Measurements from ENCODE around the gene AHCYL1.
"Not testable (repeated sequence)": the region's sequence is repeated elsewhere in the genome, so short reads cannot be mapped to it uniquely, and the experiment has no call there.

AHCYL1 gene

DNA sequence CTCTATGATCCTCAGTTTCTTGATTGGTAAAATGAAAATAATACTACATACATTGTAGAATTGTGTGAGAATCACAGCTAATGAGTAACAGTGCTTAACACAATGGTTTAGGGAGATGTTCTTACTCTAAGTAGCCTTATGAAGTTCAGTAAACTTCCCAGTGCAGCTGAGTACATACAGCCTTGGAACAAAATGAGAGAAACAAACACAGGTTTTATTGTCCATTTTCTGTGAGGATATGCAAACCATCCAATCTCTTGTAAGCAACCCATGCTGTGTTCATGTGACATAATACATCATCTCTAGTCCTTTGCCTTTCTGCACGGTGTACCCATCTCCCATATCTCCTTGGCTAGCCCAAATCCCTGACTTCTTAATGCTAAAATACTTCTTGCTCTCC, 35.2 kb downstream of the AHCYL1 start:
- H3K79me1 ChIP-seq (ENCODE audit: low read depth, low read length) = no peaks in the 10 kb centered on the region
- H3K23ac ChIP-seq (ENCODE audit: low read depth, low read length, poor library complexity) = no peak overlapping the region
- H3K4me1 ChIP-seq (ENCODE audit: control insufficient read depth in 2 of 2, insufficient read depth in 1 of 2, low read depth in 1 of 2, low read length in 2 of 2) = no peaks in the 10 kb centered on the region
- H4K91ac ChIP-seq (ENCODE audit: low read depth, low read length, poor library complexity) = no peak overlapping the region
- no peak overlapping the region for H3K9ac ChIP-seq (ENCODE audit: low read depth, low read length, poor library complexity)
- no peak overlapping the region for H2BK120ac ChIP-seq (ENCODE audit: low read depth, low read length)
- no peak overlapping the region for H3K4me3 ChIP-seq (ENCODE audit: low read length in 2 of 2)
- no peak overlapping the region for H2AFZ ChIP-seq (ENCODE audit: low read length)
- no peak overlapping the region for H4K8ac ChIP-seq (ENCODE audit: low read depth, low read length)
- H3K14ac ChIP-seq (ENCODE audit: low read length) = no peak overlapping the region
- no peak overlapping the region for H2AK5ac ChIP-seq (ENCODE audit: low read depth, low read length)
- no peak overlapping the region for H2BK15ac ChIP-seq (ENCODE audit: low read length)
- H3K9me3 ChIP-seq (replicated peaks in 1 of 2; ENCODE audit: control insufficient read depth in 2 of 2, insufficient read depth in 1 of 2, low read depth in 1 of 2, low read length in 2 of 2) = no peaks in the 10 kb centered on the region
- no peak overlapping the region for H3K27ac ChIP-seq (replicated peaks; ENCODE audit: low read length)
- H3K36me3 ChIP-seq (replicated peaks in 1 of 2; ENCODE audit: control insufficient read depth in 2 of 2, insufficient read depth in 2 of 2, low read length in 2 of 2) = peaks cover 55 to 100% of the 10 kb centered on the region in 2 donors
- no peaks in the 10 kb centered on the region for H3K27me3 ChIP-seq (ENCODE audit: control insufficient read depth in 3 of 3, insufficient read depth in 3 of 3, low read depth in 1 of 3, low read length in 3 of 3)
- no peak overlapping the region for H3K4me2 ChIP-seq (ENCODE audit: insufficient read depth, low read length, poor library complexity, severe bottlenecking)
- H2BK12ac ChIP-seq (ENCODE audit: low read length) = no peak overlapping the region
- H3K18ac ChIP-seq (ENCODE audit: low read length) = no peak overlapping the region
- WGBS, 2 donors (ENCODE audit: extremely low coverage in 2 of 2, insufficient read length in 2 of 2, insufficient replicate concordance in 1 of 2) = no CpG with 5 or more reads among the region's 1 CpG
- H3K4ac ChIP-seq (ENCODE audit: low read length) = no peak overlapping the region
- no peak for DNase-seq (ENCODE audit: low spot score)
- H2BK5ac ChIP-seq (ENCODE audit: low read length) = no peak overlapping the region

DNA sequence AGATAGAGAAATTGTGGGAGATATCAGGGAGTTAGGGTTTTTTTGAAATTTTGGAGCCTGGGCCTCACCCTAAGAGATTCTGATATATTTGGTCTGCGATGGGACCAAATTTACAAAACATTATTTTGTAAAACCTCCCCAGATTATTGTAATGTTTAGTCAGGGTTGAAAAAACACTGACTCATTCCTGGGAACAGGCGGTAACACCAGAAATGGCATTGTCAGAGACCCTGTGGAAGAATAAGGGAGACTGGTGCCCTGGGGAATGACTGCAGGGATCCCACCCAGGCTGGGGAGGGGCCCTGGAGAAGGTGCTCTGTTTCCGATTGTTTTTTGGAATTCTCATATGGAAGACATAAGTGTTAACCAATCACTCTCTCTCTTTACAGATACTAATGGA, 36.7 kb downstream of the AHCYL1 start:
- Histone ChIP-seq H2BK15ac (ENCODE audit: low read length) (no peak overlapping the region), H2AFZ (ENCODE audit: low read length) (no peak overlapping the region), H3K14ac (ENCODE audit: low read length) (no peak overlapping the region), H3K27ac (replicated peaks; ENCODE audit: low read length) (no peak overlapping the region), H2AK5ac (ENCODE audit: low read depth, low read length) (no peak overlapping the region), H4K8ac (ENCODE audit: low read depth, low read length) (no peak overlapping the region), H3K36me3 (replicated peaks in 1 of 2; ENCODE audit: control insufficient read depth in 2 of 2, insufficient read depth in 2 of 2, low read length in 2 of 2) (peaks cover 44 to 94% of the 10 kb centered on the region in 2 donors), H3K9ac (ENCODE audit: low read depth, low read length, poor library complexity) (no peak overlapping the region), H3K27me3 (ENCODE audit: control insufficient read depth in 3 of 3, insufficient read depth in 3 of 3, low read depth in 1 of 3, low read length in 3 of 3) (no peaks in the 10 kb centered on the region), H3K23ac (ENCODE audit: low read depth, low read length, poor library complexity) (no peak overlapping the region), H3K18ac (ENCODE audit: low read length) (no peak overlapping the region), H3K4ac (ENCODE audit: low read length) (no peak overlapping the region), H4K91ac (ENCODE audit: low read depth, low read length, poor library complexity) (no peak overlapping the region), H3K9me3 (replicated peaks in 1 of 2; ENCODE audit: control insufficient read depth in 2 of 2, insufficient read depth in 1 of 2, low read depth in 1 of 2, low read length in 2 of 2) (no peaks in the 10 kb centered on the region), H3K4me1 (ENCODE audit: control insufficient read depth in 2 of 2, insufficient read depth in 1 of 2, low read depth in 1 of 2, low read length in 2 of 2) (no peaks in the 10 kb centered on the region), H3K4me2 (ENCODE audit: insufficient read depth, low read length, poor library complexity, severe bottlenecking) (no peak overlapping the region), H2BK5ac (ENCODE audit: low read length) (no peak overlapping the region), H2BK12ac (ENCODE audit: low read length) (no peak overlapping the region), H2BK120ac (ENCODE audit: low read depth, low read length) (no peak overlapping the region), H3K79me1 (ENCODE audit: low read depth, low read length) (no peaks in the 10 kb centered on the region), H3K4me3 (ENCODE audit: low read length in 2 of 2) (no peak overlapping the region)
- DNase-seq (ENCODE audit: low spot score) = no peak
- WGBS, 2 donors (ENCODE audit: extremely low coverage in 2 of 2, insufficient read length in 2 of 2, insufficient replicate concordance in 1 of 2) = no CpG with 5 or more reads among the region's 3 CpGs

DNA sequence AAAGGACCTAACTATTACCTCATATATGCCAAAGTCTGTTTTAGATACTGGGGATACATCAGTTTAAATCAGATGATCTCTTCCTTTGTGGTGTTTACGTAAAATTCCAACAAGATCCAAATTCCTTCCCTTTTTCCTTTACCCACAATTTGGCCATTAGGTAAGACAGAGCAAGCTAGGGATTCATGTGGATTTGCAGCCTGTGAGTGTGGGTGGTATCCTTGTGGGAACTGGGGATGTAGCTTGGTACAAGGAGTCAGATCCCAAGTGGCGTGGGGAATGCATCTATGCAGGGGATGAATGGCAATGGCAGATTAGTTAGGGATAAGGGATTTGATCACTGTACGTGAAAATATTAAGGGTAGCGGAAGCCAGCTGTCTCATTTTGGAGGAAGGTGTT, 40.0 kb downstream of the AHCYL1 start:
- no peaks in the 10 kb centered on the region for H3K79me1 ChIP-seq (ENCODE audit: low read depth, low read length)
- no peak overlapping the region for H2BK12ac ChIP-seq (ENCODE audit: low read length)
- no peak overlapping the region for H3K9ac ChIP-seq (ENCODE audit: low read depth, low read length, poor library complexity)
- H2BK120ac ChIP-seq (ENCODE audit: low read depth, low read length) = no peak overlapping the region
- no peak overlapping the region for H2AK5ac ChIP-seq (ENCODE audit: low read depth, low read length)
- H3K4me1 ChIP-seq (ENCODE audit: control insufficient read depth in 2 of 2, insufficient read depth in 1 of 2, low read depth in 1 of 2, low read length in 2 of 2) = no peaks in the 10 kb centered on the region
- no peak overlapping the region for H3K27ac ChIP-seq (replicated peaks; ENCODE audit: low read length)
- no peak overlapping the region for H3K23ac ChIP-seq (ENCODE audit: low read depth, low read length, poor library complexity)
- no peaks in the 10 kb centered on the region for H3K27me3 ChIP-seq (ENCODE audit: control insufficient read depth in 3 of 3, insufficient read depth in 3 of 3, low read depth in 1 of 3, low read length in 3 of 3)
- no peak overlapping the region for H3K4me2 ChIP-seq (ENCODE audit: insufficient read depth, low read length, poor library complexity, severe bottlenecking)
- no peak overlapping the region for H2BK5ac ChIP-seq (ENCODE audit: low read length)
- H2BK15ac ChIP-seq (ENCODE audit: low read length) = no peak overlapping the region
- no peak overlapping the region for H4K8ac ChIP-seq (ENCODE audit: low read depth, low read length)
- DNase-seq (ENCODE audit: low spot score) = no peak
- H3K14ac ChIP-seq (ENCODE audit: low read length) = no peak overlapping the region
- no peak overlapping the region for H3K4ac ChIP-seq (ENCODE audit: low read length)
- no peaks in the 10 kb centered on the region for H3K9me3 ChIP-seq (replicated peaks in 1 of 2; ENCODE audit: control insufficient read depth in 2 of 2, insufficient read depth in 1 of 2, low read depth in 1 of 2, low read length in 2 of 2)
- H4K91ac ChIP-seq (ENCODE audit: low read depth, low read length, poor library complexity) = no peak overlapping the region
- WGBS, 2 donors (ENCODE audit: extremely low coverage in 2 of 2, insufficient read length in 2 of 2, insufficient replicate concordance in 1 of 2) = no CpG with 5 or more reads among the region's 4 CpGs
- no peak overlapping the region for H3K4me3 ChIP-seq (ENCODE audit: low read length in 2 of 2)
- peaks cover 20 to 61% of the 10 kb centered on the region in 2 donors for H3K36me3 ChIP-seq (replicated peaks in 1 of 2; ENCODE audit: control insufficient read depth in 2 of 2, insufficient read depth in 2 of 2, low read length in 2 of 2)
- H3K18ac ChIP-seq (ENCODE audit: low read length) = no peak overlapping the region
- no peak overlapping the region for H2AFZ ChIP-seq (ENCODE audit: low read length)

DNA sequence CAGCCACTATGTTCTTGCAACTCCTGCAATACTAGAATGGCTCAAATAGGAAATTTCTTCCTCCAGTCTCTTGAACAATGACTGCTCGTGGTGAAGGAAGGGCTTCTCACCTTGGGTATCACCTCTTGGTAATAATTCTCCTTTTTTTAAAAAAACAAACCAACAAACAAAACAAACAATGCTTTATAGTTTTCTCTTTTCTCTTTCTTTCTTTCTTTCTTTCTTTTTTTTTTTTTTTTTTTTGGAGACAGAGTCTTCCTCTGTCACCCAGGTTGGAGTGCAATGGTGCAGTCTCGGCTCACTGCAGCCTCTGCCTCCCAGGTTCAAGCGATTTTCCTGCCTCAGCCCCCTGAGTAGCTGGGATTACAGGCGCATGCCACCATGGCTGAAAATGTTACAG, 46.1 kb downstream of the AHCYL1 start:
- H2BK5ac ChIP-seq (ENCODE audit: low read length); DNase-seq (ENCODE audit: low spot score); H4K8ac ChIP-seq (ENCODE audit: low read depth, low read length); H2BK12ac ChIP-seq (ENCODE audit: low read length); H3K23ac ChIP-seq (ENCODE audit: low read depth, low read length, poor library complexity); H3K14ac ChIP-seq (ENCODE audit: low read length); H2BK120ac ChIP-seq (ENCODE audit: low read depth, low read length); H3K4me3 ChIP-seq (ENCODE audit: low read length in 2 of 2); H3K27me3 ChIP-seq (ENCODE audit: control insufficient read depth in 3 of 3, insufficient read depth in 3 of 3, low read depth in 1 of 3, low read length in 3 of 3); H4K91ac ChIP-seq (ENCODE audit: low read depth, low read length, poor library complexity); H3K18ac ChIP-seq (ENCODE audit: low read length); H3K9me3 ChIP-seq (replicated peaks in 1 of 2; ENCODE audit: control insufficient read depth in 2 of 2, insufficient read depth in 1 of 2, low read depth in 1 of 2, low read length in 2 of 2); H2AK5ac ChIP-seq (ENCODE audit: low read depth, low read length); H3K27ac ChIP-seq (replicated peaks; ENCODE audit: low read length); H3K79me1 ChIP-seq (ENCODE audit: low read depth, low read length); H3K36me3 ChIP-seq (replicated peaks in 1 of 2; ENCODE audit: control insufficient read depth in 2 of 2, insufficient read depth in 2 of 2, low read length in 2 of 2); H3K4me2 ChIP-seq (ENCODE audit: insufficient read depth, low read length, poor library complexity, severe bottlenecking); H2BK15ac ChIP-seq (ENCODE audit: low read length); H3K4ac ChIP-seq (ENCODE audit: low read length); H3K9ac ChIP-seq (ENCODE audit: low read depth, low read length, poor library complexity): not testable (repeated sequence)
- no CpG with 5 or more reads among the region's 4 CpGs for WGBS, 2 donors (ENCODE audit: extremely low coverage in 2 of 2, insufficient read length in 2 of 2, insufficient replicate concordance in 1 of 2)
- peak overlapping the region; percentile 79 for H2AFZ ChIP-seq (ENCODE audit: low read length)
- H3K4me1 ChIP-seq (ENCODE audit: control insufficient read depth in 2 of 2, insufficient read depth in 1 of 2, low read depth in 1 of 2, low read length in 2 of 2) = peaks cover 3 to 12% of the 10 kb centered on the region in 2 donors

Data from neuronal stem cell (in vitro differentiated cells).